Natural killer cell (primary cell): ENCODE measurements around the gene PSMD14. TPM values are rescaled to one million over a fixed set of nuclear protein-coding genes. Genes with fewer than 3 reads are reported as not detected.
"Not testable (repeated sequence)": the region's sequence is repeated elsewhere in the genome, so short reads cannot be mapped to it uniquely, and the experiment has no call there.

Experiments used
- ATAC-seq, 3 donors: fragments of 150-1000 bp in 2 of 3; fragments of 200-7000 bp in 1 of 3; cut with Tn5 transposase; 1 replicate in 1 of 3; 2 replicates in 2 of 3; pipeline ENCODE4 v1.10.0; 2021; ENCODE audit warnings: mild to moderate bottlenecking in 2 of 3, moderate library complexity in 2 of 3
- DNase-seq, 2 donors: peaks; one replicate each; pipeline versions ENCODE4 v3.0.0 to v3.0.0-alpha.2; 2013 to 2021; ENCODE audit warnings: mixed read lengths in 1 of 2
- H3K27ac ChIP-seq: one replicate; pipeline ENCODE4 v1.5.1; 2013; ENCODE audit warnings: mild to moderate bottlenecking, low read length
- H3K27me3 ChIP-seq: one replicate; pipeline ENCODE4 v1.6.1; 2013; ENCODE audit warnings: low read length; ENCODE audit not compliant: control insufficient read depth, insufficient read depth
- H3K36me3 ChIP-seq: one replicate; pipeline ENCODE4 v1.6.1; 2013; ENCODE audit warnings: low read length; ENCODE audit not compliant: control insufficient read depth, insufficient read depth
- H3K4me1 ChIP-seq: one replicate; pipeline ENCODE4 v1.6.1; 2013; ENCODE audit warnings: low read length; ENCODE audit not compliant: control insufficient read depth, insufficient read depth
- H3K4me3 ChIP-seq: one replicate; pipeline ENCODE4 v1.5.1; 2013; ENCODE audit warnings: low read length
- H3K9me3 ChIP-seq: one replicate; pipeline ENCODE4 v1.6.1; 2013; ENCODE audit warnings: low read length; ENCODE audit not compliant: control insufficient read depth, insufficient read depth
- H3K27ac Mint-ChIP-seq, 2 donors: one replicate each; pipeline ENCODE4 v1.8.0; 2022; ENCODE audit warnings: mild to moderate bottlenecking in 2 of 2, mixed read lengths in 2 of 2, moderate library complexity in 1 of 2
- H3K27me3 Mint-ChIP-seq, 2 donors: one replicate each; pipeline ENCODE4 v1.8.0; 2022; ENCODE audit warnings: low read depth in 2 of 2, mixed read lengths in 2 of 2
- H3K36me3 Mint-ChIP-seq: one replicate; pipeline ENCODE4 v1.8.0; 2022; ENCODE audit warnings: mixed read lengths
- H3K4me1 Mint-ChIP-seq, 2 donors: one replicate each; pipeline ENCODE4 v1.8.0; 2022; ENCODE audit warnings: mixed read lengths in 2 of 2
- H3K4me3 Mint-ChIP-seq: one replicate; pipeline ENCODE4 v1.8.0; 2022; ENCODE audit warnings: mild to moderate bottlenecking, moderate library complexity, mixed read lengths
- H3K9me3 Mint-ChIP-seq, 2 donors: one replicate each; pipeline ENCODE4 v1.8.0; 2022; ENCODE audit warnings: mixed read lengths in 2 of 2
- WGBS: methylation state at CpG from one replicate; pipeline ENCODE4 v1.1.7; 2013; ENCODE audit warnings: missing lambda C conversion rate; ENCODE audit not compliant: insufficient coverage; 5-methylcytosine and 5-hydroxymethylcytosine counted together
- intact Hi-C: fragments of 100-400 bp; cut with micrococcal nuclease; formaldehyde crosslinking; loops from one replicate; pipeline ENCODE4 v1.14.2; 2022
- total RNA-seq, 4 donors: library from RNA; stranded (reverse); fragments of 120-200 nt in 1 of 4; gene quantifications; one replicate each; pipeline versions ENCODE4 v1.2.3 to v1.2.4, GENCODE V29; 2013 to 2022
- TF ChIP-seq, protein P1 (sequence below): fragments of 200-600 bp; IDR thresholded peaks from one replicate; pipeline ENCODE4 v1.8.0; 2022; ENCODE audit warnings: antibody characterized with exemption

Gene PSMD14
- total RNA-seq, 3 donors from 2014 or later (not counting 1 experiment from before 2014, with no cell fraction given), result 34.2 to 40.9 (median 36.2) TPM

DNA sequence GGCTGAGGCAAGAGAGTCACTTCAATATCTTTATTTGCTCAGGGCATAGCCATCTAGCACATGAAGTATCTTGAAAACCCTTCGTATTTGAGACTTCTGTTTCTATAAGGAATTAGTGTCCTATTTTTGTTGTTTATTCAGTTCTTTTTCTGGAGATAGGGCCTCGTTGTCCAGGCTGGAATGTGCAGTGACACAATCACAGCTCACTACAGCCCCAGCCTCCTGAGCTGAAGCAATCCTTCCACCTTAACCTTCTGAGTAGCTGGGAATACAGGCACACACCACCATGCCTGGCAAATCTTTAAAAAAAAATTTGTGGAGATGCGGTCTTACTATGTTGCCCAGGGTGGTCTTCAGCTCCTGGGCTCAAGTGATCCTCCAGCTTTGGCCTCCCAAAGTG lies 50.6 kb downstream of the PSMD14 start:
- no peak overlapping the region for H3K27ac ChIP-seq
- Mint-ChIP-seq H3K4me1 (peaks cover 22 to 32% of the 10 kb centered on the region in 2 donors), H3K4me3 (no peak overlapping the region), H3K9me3 (peaks cover 0 to 4% of the 10 kb centered on the region in 2 donors), H3K27ac (no peak overlapping the region), H3K27me3 (no peaks in the 10 kb centered on the region), H3K36me3 (peaks cover 12% of the 10 kb centered on the region)
- intact Hi-C loops, result no loop called here
- DNase-seq, result no peak
- H3K9me3 ChIP-seq, result peaks cover 9% of the 10 kb centered on the region
- H3K4me3 ChIP-seq, result no peak overlapping the region
- TF ChIP-seq, protein P1, sequence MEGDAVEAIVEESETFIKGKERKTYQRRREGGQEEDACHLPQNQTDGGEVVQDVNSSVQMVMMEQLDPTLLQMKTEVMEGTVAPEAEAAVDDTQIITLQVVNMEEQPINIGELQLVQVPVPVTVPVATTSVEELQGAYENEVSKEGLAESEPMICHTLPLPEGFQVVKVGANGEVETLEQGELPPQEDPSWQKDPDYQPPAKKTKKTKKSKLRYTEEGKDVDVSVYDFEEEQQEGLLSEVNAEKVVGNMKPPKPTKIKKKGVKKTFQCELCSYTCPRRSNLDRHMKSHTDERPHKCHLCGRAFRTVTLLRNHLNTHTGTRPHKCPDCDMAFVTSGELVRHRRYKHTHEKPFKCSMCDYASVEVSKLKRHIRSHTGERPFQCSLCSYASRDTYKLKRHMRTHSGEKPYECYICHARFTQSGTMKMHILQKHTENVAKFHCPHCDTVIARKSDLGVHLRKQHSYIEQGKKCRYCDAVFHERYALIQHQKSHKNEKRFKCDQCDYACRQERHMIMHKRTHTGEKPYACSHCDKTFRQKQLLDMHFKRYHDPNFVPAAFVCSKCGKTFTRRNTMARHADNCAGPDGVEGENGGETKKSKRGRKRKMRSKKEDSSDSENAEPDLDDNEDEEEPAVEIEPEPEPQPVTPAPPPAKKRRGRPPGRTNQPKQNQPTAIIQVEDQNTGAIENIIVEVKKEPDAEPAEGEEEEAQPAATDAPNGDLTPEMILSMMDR, result no peak
- ATAC-seq, result no peak
- H3K27me3 ChIP-seq, result no peaks in the 10 kb centered on the region
- no peaks in the 10 kb centered on the region for H3K4me1 ChIP-seq
- no peaks in the 10 kb centered on the region for H3K36me3 ChIP-seq
- WGBS, result 95% methylated on average over 3 of the region's 3 CpGs

DNA sequence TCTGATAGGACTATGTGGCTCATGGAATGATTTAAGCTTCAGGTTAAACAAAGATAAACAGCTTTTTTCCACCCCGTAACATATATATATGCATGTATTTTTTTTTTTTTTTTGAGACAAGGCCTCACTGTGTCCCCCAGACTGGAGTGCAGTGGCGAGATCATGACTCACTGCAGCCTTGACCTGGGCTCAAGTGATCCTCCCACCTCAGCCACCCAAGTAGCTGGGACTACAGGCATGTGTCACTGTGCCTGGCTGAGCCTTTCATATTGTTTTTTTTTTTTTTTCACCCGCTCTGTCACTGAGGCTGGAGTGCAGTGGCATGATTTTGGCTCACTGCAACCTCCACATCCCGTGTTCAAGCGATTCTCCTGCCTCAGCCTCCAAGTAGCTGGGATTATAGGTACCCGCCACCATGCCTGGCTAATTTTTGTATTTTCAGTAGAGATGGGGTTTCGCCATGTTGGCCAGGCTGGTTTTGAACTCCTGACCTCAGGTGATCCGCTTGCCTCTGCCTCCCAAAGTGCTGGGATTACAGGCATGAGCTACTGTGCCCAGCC lies 52.0 kb downstream of the PSMD14 start:
- H3K27me3 ChIP-seq, H3K4me3 ChIP-seq, H3K9me3 Mint-ChIP-seq, H3K4me3 Mint-ChIP-seq, intact Hi-C loops, H3K27ac Mint-ChIP-seq, ATAC-seq, DNase-seq, H3K27me3 Mint-ChIP-seq, H3K27ac ChIP-seq, H3K4me1 ChIP-seq, H3K36me3 ChIP-seq: not testable (repeated sequence)
- peaks cover 12% of the 10 kb centered on the region for H3K9me3 ChIP-seq
- peaks cover 23 to 40% of the 10 kb centered on the region in 2 donors for H3K4me1 Mint-ChIP-seq
- peaks cover 12% of the 10 kb centered on the region for H3K36me3 Mint-ChIP-seq
- WGBS, result 94% methylated on average over 7 of the region's 8 CpGs

DNA sequence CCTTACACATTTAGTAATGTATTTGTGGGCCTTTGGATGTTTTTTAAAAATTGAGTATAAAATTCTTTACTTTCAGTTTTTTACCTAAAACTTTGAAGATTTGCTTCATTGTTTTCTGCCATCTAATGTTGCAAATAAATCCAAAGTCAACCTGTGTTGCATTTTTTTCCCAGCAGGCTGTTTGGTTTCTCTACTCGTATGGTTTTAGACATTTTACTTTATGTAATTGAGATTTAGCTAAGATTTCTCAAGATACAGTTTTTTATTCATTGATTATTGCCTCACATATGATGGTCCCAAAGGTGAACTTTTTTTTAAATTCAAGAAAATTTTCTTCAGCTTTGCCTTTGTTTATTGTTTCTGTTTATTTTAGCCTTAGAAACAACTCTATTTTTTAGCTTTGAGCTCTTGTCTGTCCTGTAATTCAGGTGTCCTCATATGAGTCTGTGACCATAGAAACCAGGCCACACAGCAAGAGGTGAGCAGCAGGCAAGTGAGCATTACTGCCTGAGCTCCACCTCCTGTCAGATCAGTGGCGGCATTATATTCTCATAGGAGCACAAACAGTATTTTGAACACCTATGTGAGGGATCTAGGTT lies 54.4 kb downstream of the PSMD14 start:
- no peaks in the 10 kb centered on the region for H3K27me3 Mint-ChIP-seq
- Histone ChIP-seq H3K36me3 (peaks cover under 1% of the 10 kb centered on the region), H3K9me3 (peaks cover 12% of the 10 kb centered on the region), H3K27me3 (no peaks in the 10 kb centered on the region), H3K4me1 (no peaks in the 10 kb centered on the region), H3K4me3 (no peak overlapping the region), H3K27ac (no peak overlapping the region)
- H3K4me3 Mint-ChIP-seq, result no peak overlapping the region
- peaks cover 0 to 4% of the 10 kb centered on the region in 2 donors for H3K9me3 Mint-ChIP-seq
- H3K27ac Mint-ChIP-seq, result no peak overlapping the region
- peaks cover 12% of the 10 kb centered on the region for H3K36me3 Mint-ChIP-seq
- TF ChIP-seq, protein P1, result no peak
- H3K4me1 Mint-ChIP-seq, result peaks cover 11 to 30% of the 10 kb centered on the region in 2 donors
- 89% methylated on average over 2 of the region's 2 CpGs for WGBS
- intact Hi-C loops, result no loop called here
- no peak for DNase-seq
- ATAC-seq, result no peak

DNA sequence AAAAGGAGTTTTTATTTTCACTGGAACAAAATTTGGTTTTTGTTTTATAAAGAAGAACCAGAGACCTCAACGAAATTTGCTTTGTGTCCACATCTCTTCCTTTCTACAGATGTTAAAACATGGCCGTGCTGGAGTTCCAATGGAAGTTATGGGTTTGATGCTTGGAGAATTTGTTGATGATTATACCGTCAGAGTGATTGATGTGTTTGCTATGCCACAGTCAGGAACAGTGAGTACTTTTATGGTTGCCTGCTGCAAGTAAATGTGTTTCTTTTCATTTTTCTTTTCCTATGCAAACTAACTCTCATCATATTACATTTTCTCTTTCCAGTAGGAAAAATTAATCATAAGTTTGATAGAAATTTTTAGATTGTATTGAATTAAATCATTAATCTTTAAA lies 59.5 kb downstream of the PSMD14 start:
- no peak for ATAC-seq
- peaks cover 12% of the 10 kb centered on the region for H3K9me3 ChIP-seq
- no peak for DNase-seq
- no peaks in the 10 kb centered on the region for H3K27me3 ChIP-seq
- Mint-ChIP-seq H3K27ac (no peak overlapping the region), H3K36me3 (peaks cover 6% of the 10 kb centered on the region), H3K9me3 (peaks cover 0 to 3% of the 10 kb centered on the region in 2 donors), H3K4me3 (no peak overlapping the region), H3K4me1 (peaks cover 5 to 22% of the 10 kb centered on the region in 2 donors), H3K27me3 (no peaks in the 10 kb centered on the region)
- H3K4me1 ChIP-seq, result no peaks in the 10 kb centered on the region
- H3K36me3 ChIP-seq, result peaks cover 24% of the 10 kb centered on the region
- intact Hi-C loops, result no loop called here
- H3K27ac ChIP-seq, result no peak overlapping the region
- H3K4me3 ChIP-seq, result no peak overlapping the region
- WGBS, result 93% methylated on average over 3 of the region's 3 CpGs
- TF ChIP-seq, protein P1, result no peak
